Calu3 (cell line): ENCODE measurements around the gene RPS6KA2. TPM values are rescaled to one million over a fixed set of nuclear protein-coding genes. Genes with fewer than 3 reads are reported as not detected.

Experiments
- BruUV-seq: library from RNA; stranded (reverse); fragments of 400-500 nt; replicated peaks from 2 replicates; lab custom pipeline; 2021; lab: Mats Ljungman, UMichigan
- CTCF ChIA-PET: fragments of 300-600 bp; sonication (Branson Sonifier 250); formaldehyde crosslinking; loops from one replicate; lab custom pipeline; 2022; ENCODE audit warnings: antibody characterized with exemption; lab: Charles Lee
- DNase-seq: peaks from one replicate; pipeline ENCODE4 v3.0.0; 2022
- H3K27ac Mint-ChIP-seq: one replicate; pipeline ENCODE4 v1.8.0; 2022; ENCODE audit warnings: mixed read lengths; ENCODE audit not compliant: unreplicated experiment
- H3K27me3 Mint-ChIP-seq: one replicate; pipeline ENCODE4 v1.8.0; 2022; ENCODE audit warnings: mixed read lengths; ENCODE audit not compliant: unreplicated experiment
- H3K36me3 Mint-ChIP-seq: one replicate; pipeline ENCODE4 v1.8.0; 2022; ENCODE audit warnings: mild to moderate bottlenecking, moderate library complexity, mixed read lengths; ENCODE audit not compliant: insufficient read depth, unreplicated experiment
- H3K4me1 Mint-ChIP-seq: one replicate; pipeline ENCODE4 v1.8.0; 2022; ENCODE audit warnings: mild to moderate bottlenecking, low read depth, mixed read lengths; ENCODE audit not compliant: unreplicated experiment
- H3K4me3 Mint-ChIP-seq: one replicate; pipeline ENCODE4 v1.8.0; 2022; ENCODE audit warnings: mild to moderate bottlenecking, low read depth, moderate library complexity, mixed read lengths; ENCODE audit not compliant: unreplicated experiment
- H3K9me3 Mint-ChIP-seq: one replicate; pipeline ENCODE4 v1.8.0; 2022; ENCODE audit warnings: low read depth, mixed read lengths; ENCODE audit not compliant: unreplicated experiment
- intact Hi-C: fragments of 100-400 bp; cut with micrococcal nuclease; formaldehyde crosslinking; loops from one replicate; pipeline ENCODE4 v1.10.0; 2022; ENCODE audit not compliant: unreplicated experiment
- total RNA-seq: library from RNA; stranded (reverse); gene quantifications from 2 replicates; pipeline ENCODE4 v1.2.3, GENCODE V29; 2022
- TF ChIP-seq, protein P1 (sequence below): fragments of 200-600 bp; IDR thresholded peaks from one replicate; pipeline ENCODE4 v1.8.0; 2022; ENCODE audit warnings: antibody characterized with exemption; ENCODE audit not compliant: unreplicated experiment

Gene RPS6KA2
- total RNA-seq, 1 experiment from 2014 or later = 41.3 TPM

DNA sequence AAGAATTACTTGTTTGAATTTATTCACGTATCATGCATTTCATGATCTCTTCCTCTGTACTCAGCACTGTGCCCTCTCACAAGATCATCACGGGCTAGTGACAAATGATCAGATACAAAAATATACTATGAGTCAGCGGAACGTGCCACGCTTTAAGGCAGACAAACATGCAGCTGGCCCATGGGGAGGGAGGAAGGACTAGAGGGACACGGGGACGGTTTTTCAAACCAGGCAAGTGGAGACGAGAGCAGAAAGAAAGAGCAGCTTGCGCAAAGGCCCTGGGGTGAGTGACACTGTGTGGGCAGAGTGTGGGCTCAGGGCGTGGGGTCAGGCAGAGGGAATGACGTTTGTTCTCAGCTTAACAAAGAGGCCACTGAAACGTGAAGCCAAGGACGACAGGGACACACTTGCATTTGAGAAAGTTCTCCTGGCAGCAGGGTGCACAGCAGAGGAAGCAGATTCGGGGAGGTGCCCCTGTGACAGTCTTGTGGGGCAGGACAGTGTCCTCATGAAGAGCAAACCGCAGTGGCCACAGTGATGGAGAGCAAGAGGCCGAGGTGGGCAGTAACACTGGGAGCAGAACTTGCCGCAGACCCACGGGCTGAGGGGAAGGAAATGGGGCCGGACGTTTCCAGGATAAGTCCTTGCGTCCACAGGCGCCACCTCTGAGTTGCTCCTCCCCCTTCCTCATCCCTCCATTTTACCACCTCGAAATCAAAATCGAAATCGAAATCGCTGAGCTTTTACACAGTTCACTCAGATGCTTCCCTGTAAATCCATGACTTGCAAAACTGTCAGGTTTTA is 6.9 kb upstream of the RPS6KA2 start:
- H3K27ac Mint-ChIP-seq = no peak overlapping the region
- no peaks in the 10 kb centered on the region for H3K9me3 Mint-ChIP-seq
- DNase-seq = no peak
- no peaks in the 10 kb centered on the region for H3K4me1 Mint-ChIP-seq
- H3K27me3 Mint-ChIP-seq = peaks cover 45% of the 10 kb centered on the region
- intact Hi-C loops = no loop called here
- no TSS peak for BruUV-seq
- no peak overlapping the region for H3K4me3 Mint-ChIP-seq
- CTCF ChIA-PET = no interaction called here
- no peaks in the 10 kb centered on the region for H3K36me3 Mint-ChIP-seq
- TF ChIP-seq, protein P1, sequence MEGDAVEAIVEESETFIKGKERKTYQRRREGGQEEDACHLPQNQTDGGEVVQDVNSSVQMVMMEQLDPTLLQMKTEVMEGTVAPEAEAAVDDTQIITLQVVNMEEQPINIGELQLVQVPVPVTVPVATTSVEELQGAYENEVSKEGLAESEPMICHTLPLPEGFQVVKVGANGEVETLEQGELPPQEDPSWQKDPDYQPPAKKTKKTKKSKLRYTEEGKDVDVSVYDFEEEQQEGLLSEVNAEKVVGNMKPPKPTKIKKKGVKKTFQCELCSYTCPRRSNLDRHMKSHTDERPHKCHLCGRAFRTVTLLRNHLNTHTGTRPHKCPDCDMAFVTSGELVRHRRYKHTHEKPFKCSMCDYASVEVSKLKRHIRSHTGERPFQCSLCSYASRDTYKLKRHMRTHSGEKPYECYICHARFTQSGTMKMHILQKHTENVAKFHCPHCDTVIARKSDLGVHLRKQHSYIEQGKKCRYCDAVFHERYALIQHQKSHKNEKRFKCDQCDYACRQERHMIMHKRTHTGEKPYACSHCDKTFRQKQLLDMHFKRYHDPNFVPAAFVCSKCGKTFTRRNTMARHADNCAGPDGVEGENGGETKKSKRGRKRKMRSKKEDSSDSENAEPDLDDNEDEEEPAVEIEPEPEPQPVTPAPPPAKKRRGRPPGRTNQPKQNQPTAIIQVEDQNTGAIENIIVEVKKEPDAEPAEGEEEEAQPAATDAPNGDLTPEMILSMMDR = no peak

DNA sequence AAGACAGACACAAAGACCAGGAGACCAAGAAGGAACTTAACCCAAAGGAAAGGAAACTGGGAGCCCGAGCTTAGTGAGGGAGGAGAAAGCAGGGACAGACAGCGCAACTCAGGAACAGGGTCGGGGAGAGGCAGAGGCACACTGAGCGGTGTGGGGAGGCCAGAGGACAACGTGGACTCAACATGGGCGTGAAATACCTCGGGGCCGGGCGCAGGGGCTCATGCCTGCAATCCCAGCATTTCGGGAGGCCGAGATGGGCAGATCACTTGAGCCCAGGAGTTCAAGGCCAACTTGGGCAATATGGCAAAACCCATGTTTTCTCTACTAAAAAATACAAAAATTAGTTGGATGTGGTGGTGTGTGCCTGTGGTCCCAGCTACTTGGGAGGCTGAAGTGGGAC is 5.7 kb upstream of the RPS6KA2 start:
- intact Hi-C loops = no loop called here
- H3K36me3 Mint-ChIP-seq = peaks cover 7% of the 10 kb centered on the region
- TF ChIP-seq, protein P1 = no peak
- CTCF ChIA-PET = no interaction called here
- peaks cover 34% of the 10 kb centered on the region for H3K27me3 Mint-ChIP-seq
- no peak for DNase-seq
- H3K4me3 Mint-ChIP-seq = no peak overlapping the region
- H3K27ac Mint-ChIP-seq = no peak overlapping the region
- no peaks in the 10 kb centered on the region for H3K9me3 Mint-ChIP-seq
- H3K4me1 Mint-ChIP-seq = peaks cover 9% of the 10 kb centered on the region
- no TSS peak for BruUV-seq

DNA sequence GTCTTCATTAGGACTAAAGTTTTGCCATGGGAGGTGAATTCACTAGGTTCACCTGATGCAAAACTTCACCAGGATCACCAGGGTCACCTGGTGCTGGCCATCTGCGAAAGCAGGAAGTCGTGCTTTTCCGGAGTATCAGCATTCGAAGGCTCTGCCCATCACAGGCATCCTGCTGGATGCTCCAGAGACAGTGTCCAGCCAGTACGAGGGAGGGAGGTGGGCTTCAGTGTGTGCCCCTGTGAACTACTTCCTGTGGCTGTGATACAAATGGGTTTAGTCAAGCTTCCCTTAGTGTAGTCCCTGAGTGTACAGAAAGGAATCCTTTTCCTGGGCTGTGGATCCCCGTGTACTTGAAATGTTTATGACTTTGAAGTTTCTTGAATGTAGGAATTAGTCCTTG is 3.4 kb upstream of the RPS6KA2 start:
- TF ChIP-seq, protein P1 = no peak
- peaks cover 29% of the 10 kb centered on the region for H3K36me3 Mint-ChIP-seq
- no peak overlapping the region for H3K4me3 Mint-ChIP-seq
- no TSS peak for BruUV-seq
- intact Hi-C loops = no loop called here
- no peaks in the 10 kb centered on the region for H3K9me3 Mint-ChIP-seq
- peaks cover 32% of the 10 kb centered on the region for H3K27me3 Mint-ChIP-seq
- CTCF ChIA-PET = no interaction called here
- no peak for DNase-seq
- H3K27ac Mint-ChIP-seq = no peak overlapping the region
- peaks cover 15% of the 10 kb centered on the region for H3K4me1 Mint-ChIP-seq

DNA sequence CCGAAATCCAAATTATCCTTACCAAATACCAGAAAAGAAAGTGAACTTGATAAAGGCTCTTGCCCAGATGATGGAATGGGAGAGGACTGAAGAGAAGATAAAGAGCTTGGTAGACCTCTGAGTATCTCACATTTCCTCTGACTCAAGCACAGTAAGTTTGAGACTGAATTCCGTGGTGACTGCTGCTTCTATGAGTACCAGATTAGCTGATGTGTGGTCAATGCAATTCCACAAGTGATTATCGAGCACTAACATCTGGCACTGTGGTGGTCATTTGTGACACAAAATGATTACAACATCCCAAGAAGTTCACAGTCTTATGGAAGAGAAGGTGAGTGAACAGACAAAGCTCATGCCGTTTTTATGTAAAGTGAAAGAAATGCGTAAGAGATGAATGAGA is 2.6 kb upstream of the RPS6KA2 start:
- peaks cover 22% of the 10 kb centered on the region for H3K4me1 Mint-ChIP-seq
- CTCF ChIA-PET = no interaction called here
- intact Hi-C loops = loop anchor here (5.0 to 10.0 kb wide), 2 partner anchors 87 to 355 kb away; no protein-coding TSS in a partner anchor

More for the DNA sequence above, 2.6 kb upstream of the RPS6KA2 start:
- no peaks in the 10 kb centered on the region for H3K9me3 Mint-ChIP-seq
- no peak overlapping the region for H3K27ac Mint-ChIP-seq
- H3K4me3 Mint-ChIP-seq = no peak overlapping the region
- TF ChIP-seq, protein P1 = no peak
- H3K27me3 Mint-ChIP-seq = peaks cover 32% of the 10 kb centered on the region
- peaks cover 29% of the 10 kb centered on the region for H3K36me3 Mint-ChIP-seq
- BruUV-seq = no TSS peak
- no peak for DNase-seq
